Stimulated activated naive B cell treated with anti-CD40 and anti-IgM and Interleukin-4, amounts not matched to agents 10 μg/mL and 1 μg/mL and 100 μg/mL, for 72 hours (primary cell): ENCODE results near the gene AJAP1.

Experiments
- ATAC-seq, 2 donors: fragments of 150-1000 bp; cut with Tn5 transposase; replicated peaks; 2 replicates each; pipeline ENCODE4 v1.10.0; 2021; ENCODE audit warnings: moderate library complexity in 1 of 2
- DNase-seq: peaks from one replicate; pipeline ENCODE4 v3.0.0; 2021
- H3K27ac Mint-ChIP-seq: one replicate; pipeline ENCODE4 v1.8.0; 2022; ENCODE audit warnings: mild to moderate bottlenecking, mixed read lengths
- H3K27me3 Mint-ChIP-seq, 2 donors: one replicate each; pipeline ENCODE4 v1.8.0; 2022; ENCODE audit warnings: mixed read lengths in 2 of 2
- H3K36me3 Mint-ChIP-seq, 2 donors: one replicate each; pipeline ENCODE4 v1.8.0; 2022; ENCODE audit warnings: mixed read lengths in 2 of 2, mild to moderate bottlenecking in 1 of 2
- H3K4me1 Mint-ChIP-seq, 2 donors: one replicate each; pipeline ENCODE4 v1.8.0; 2022; ENCODE audit warnings: mixed read lengths in 2 of 2, mild to moderate bottlenecking in 1 of 2
- H3K4me3 Mint-ChIP-seq, 2 donors: one replicate each; pipeline ENCODE4 v1.8.0; 2022; ENCODE audit warnings: mild to moderate bottlenecking in 2 of 2, mixed read lengths in 2 of 2, moderate library complexity in 1 of 2
- H3K9me3 Mint-ChIP-seq, 2 donors: one replicate each; pipeline ENCODE4 v1.8.0; 2022; ENCODE audit warnings: mixed read lengths in 2 of 2, mild to moderate bottlenecking in 1 of 2

AJAP1 gene

GRCh38 chr1:4624141-4624715, 30.2 kb upstream of the AJAP1 start:
- no peak for ATAC-seq
- H3K27me3 Mint-ChIP-seq, result peaks cover 9 to 12% of the 10 kb centered on the region in 2 donors
- H3K4me1 Mint-ChIP-seq, result no peaks in the 10 kb centered on the region
- no peak for DNase-seq
- no peak overlapping the region for H3K27ac Mint-ChIP-seq
- H3K36me3 Mint-ChIP-seq, result no peaks in the 10 kb centered on the region
- H3K4me3 Mint-ChIP-seq, result no peak overlapping the region
- H3K9me3 Mint-ChIP-seq, result no peaks in the 10 kb centered on the region

- H3K4me3 Mint-ChIP-seq, result no peak overlapping the region
- DNase-seq (no peak), ATAC-seq (no peak)
- no peaks in the 10 kb centered on the region for H3K36me3 Mint-ChIP-seq
- H3K27me3 Mint-ChIP-seq, result peaks cover 12 to 13% of the 10 kb centered on the region in 2 donors
- H3K27ac Mint-ChIP-seq, result no peak overlapping the region
- H3K9me3 Mint-ChIP-seq, result no peaks in the 10 kb centered on the region
- H3K4me1 Mint-ChIP-seq, result no peaks in the 10 kb centered on the region
Measured at GRCh38 chr1:4624801-4625200, 29.6 kb upstream of the AJAP1 start.

GRCh38 chr1:4626061-4626460, 28.3 kb upstream of the AJAP1 start:
- Mint-ChIP-seq H3K27ac (no peak overlapping the region), H3K9me3 (no peaks in the 10 kb centered on the region), H3K27me3 (peaks cover 12 to 15% of the 10 kb centered on the region in 2 donors), H3K4me1 (no peaks in the 10 kb centered on the region), H3K4me3 (no peak overlapping the region), H3K36me3 (no peaks in the 10 kb centered on the region)
- ATAC-seq (no peak), DNase-seq (no peak)

- DNase-seq, result no peak
- H3K27me3 Mint-ChIP-seq, result peaks cover 12 to 15% of the 10 kb centered on the region in 2 donors
Measured at GRCh38 chr1:4626560-4627319, 27.7 kb upstream of the AJAP1 start.

GRCh38 chr1:4627353-4627752, 27.1 kb upstream of the AJAP1 start:
- Mint-ChIP-seq H3K27me3 (peaks cover 12 to 15% of the 10 kb centered on the region in 2 donors), H3K27ac (no peak overlapping the region), H3K4me1 (no peaks in the 10 kb centered on the region), H3K36me3 (no peaks in the 10 kb centered on the region), H3K9me3 (no peaks in the 10 kb centered on the region), H3K4me3 (no peak overlapping the region)
- ATAC-seq (no peak), DNase-seq (no peak)

More at GRCh38 chr1:4626560-4627319, 27.7 kb upstream of the AJAP1 start:
- no peaks in the 10 kb centered on the region for H3K9me3 Mint-ChIP-seq
- no peak overlapping the region for H3K27ac Mint-ChIP-seq
- no peaks in the 10 kb centered on the region for H3K4me1 Mint-ChIP-seq
- ATAC-seq, result no peak
- H3K4me3 Mint-ChIP-seq, result no peak overlapping the region
- H3K36me3 Mint-ChIP-seq, result no peaks in the 10 kb centered on the region

GRCh38 chr1:4628992-4629391, 25.4 kb upstream of the AJAP1 start:
- H3K9me3 Mint-ChIP-seq, result no peaks in the 10 kb centered on the region
- no peak for ATAC-seq
- no peak overlapping the region for H3K27ac Mint-ChIP-seq
- H3K36me3 Mint-ChIP-seq, result no peaks in the 10 kb centered on the region
- H3K4me3 Mint-ChIP-seq, result no peak overlapping the region
- H3K27me3 Mint-ChIP-seq, result peaks cover 8 to 11% of the 10 kb centered on the region in 2 donors
- H3K4me1 Mint-ChIP-seq, result no peaks in the 10 kb centered on the region
- DNase-seq, result no peak

GRCh38 chr1:4630561-4630960, 23.8 kb upstream of the AJAP1 start:
- no peak for DNase-seq
- Mint-ChIP-seq H3K27me3 (peaks cover 6 to 11% of the 10 kb centered on the region in 2 donors), H3K4me3 (no peak overlapping the region), H3K27ac (no peak overlapping the region), H3K4me1 (no peaks in the 10 kb centered on the region), H3K9me3 (no peaks in the 10 kb centered on the region), H3K36me3 (no peaks in the 10 kb centered on the region)
- no peak for ATAC-seq

- no peaks in the 10 kb centered on the region for H3K36me3 Mint-ChIP-seq
- no peak overlapping the region for H3K4me3 Mint-ChIP-seq
- H3K27ac Mint-ChIP-seq, result no peak overlapping the region
- ATAC-seq, result no peak
- no peak for DNase-seq
- no peaks in the 10 kb centered on the region for H3K9me3 Mint-ChIP-seq
- H3K27me3 Mint-ChIP-seq, result peaks cover 7 to 15% of the 10 kb centered on the region in 2 donors
- H3K4me1 Mint-ChIP-seq, result no peaks in the 10 kb centered on the region
Measured at GRCh38 chr1:4631321-4631720, 23.1 kb upstream of the AJAP1 start.

- no peak for DNase-seq
- ATAC-seq, result no peak
- Mint-ChIP-seq H3K9me3 (no peaks in the 10 kb centered on the region), H3K36me3 (no peaks in the 10 kb centered on the region), H3K27ac (no peak overlapping the region), H3K4me3 (no peak overlapping the region), H3K27me3 (peaks cover 20 to 25% of the 10 kb centered on the region in 2 donors), H3K4me1 (peaks cover 0 to 3% of the 10 kb centered on the region in 2 donors)
Measured at GRCh38 chr1:4633346-4633745, 21.1 kb upstream of the AJAP1 start.

- Mint-ChIP-seq H3K27me3 (peaks cover 22 to 24% of the 10 kb centered on the region in 2 donors), H3K4me1 (peaks cover 0 to 5% of the 10 kb centered on the region in 2 donors), H3K4me3 (no peak overlapping the region), H3K36me3 (no peaks in the 10 kb centered on the region), H3K27ac (no peak overlapping the region), H3K9me3 (no peaks in the 10 kb centered on the region)
- DNase-seq, result no peak
- no peak for ATAC-seq
Measured at GRCh38 chr1:4634156-4634792, 20.1 kb upstream of the AJAP1 start.

GRCh38 chr1:4634793-4635406, 19.5 kb upstream of the AJAP1 start:
- ATAC-seq, result no peak
- Mint-ChIP-seq H3K4me1 (peaks cover 0 to 5% of the 10 kb centered on the region in 2 donors), H3K27me3 (peaks cover 20 to 24% of the 10 kb centered on the region in 2 donors), H3K27ac (no peak overlapping the region), H3K36me3 (no peaks in the 10 kb centered on the region), H3K4me3 (no peak overlapping the region), H3K9me3 (no peaks in the 10 kb centered on the region)
- no peak for DNase-seq

GRCh38 chr1:4636186-4636585, 18.2 kb upstream of the AJAP1 start:
- Mint-ChIP-seq H3K4me3 (no peak overlapping the region), H3K27ac (no peak overlapping the region), H3K27me3 (peaks cover 24 to 25% of the 10 kb centered on the region in 2 donors), H3K36me3 (no peaks in the 10 kb centered on the region), H3K9me3 (no peaks in the 10 kb centered on the region), H3K4me1 (peaks cover 0 to 5% of the 10 kb centered on the region in 2 donors)
- no peak for ATAC-seq
- DNase-seq, result no peak

- Mint-ChIP-seq H3K9me3 (no peaks in the 10 kb centered on the region), H3K4me3 (no peak overlapping the region), H3K4me1 (peaks cover 0 to 5% of the 10 kb centered on the region in 2 donors), H3K27me3 (peaks cover 24 to 25% of the 10 kb centered on the region in 2 donors), H3K27ac (no peak overlapping the region), H3K36me3 (no peaks in the 10 kb centered on the region)
- ATAC-seq, result no peak
- DNase-seq, result no peak
Measured at GRCh38 chr1:4636644-4637380, 17.6 kb upstream of the AJAP1 start.
